ENCODE data around the gene BRD9.
"Not testable (repeated sequence)": the region's sequence is repeated elsewhere in the genome, so short reads cannot be mapped to it uniquely, and the experiment has no call there.

DNA sequence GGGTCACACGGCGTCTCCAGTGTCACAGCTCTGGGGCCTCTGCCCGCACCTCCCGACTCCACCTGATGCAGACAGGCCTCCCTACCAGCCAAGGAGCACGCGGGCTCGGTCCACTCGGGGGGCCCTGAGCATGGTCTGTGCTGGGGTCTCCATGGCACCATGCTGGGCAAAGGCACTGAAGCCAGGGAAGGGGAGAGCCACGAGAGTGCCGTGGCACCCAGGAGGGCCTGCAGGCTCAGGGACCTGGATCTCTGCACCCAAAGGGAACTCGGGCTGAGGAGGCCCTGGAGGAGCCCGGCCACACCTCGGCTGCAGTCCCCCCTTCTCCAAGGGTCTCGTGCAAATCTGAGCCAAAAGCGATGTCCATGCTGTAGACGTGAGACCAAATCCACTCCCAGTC lies 48.2 kb downstream of the BRD9 start:
- not testable (repeated sequence) for TF ChIP-seq CTCF (conservative IDR thresholded peaks at IDR 0.05; ENCODE audit: low read depth, low read length); RAD21 (IDR thresholded peaks at IDR 0.05; ENCODE audit: low read length); POLR2A (IDR thresholded peaks at IDR 0.05; ENCODE audit: low read depth, low read length); CEBPB (IDR thresholded peaks at IDR 0.05; ENCODE audit: low read depth, low read length); CHD1 (IDR thresholded peaks at IDR 0.05; ENCODE audit: low read depth, low read length); FOS (IDR thresholded peaks at IDR 0.05; ENCODE audit: low read depth, low read length); SMC3 (IDR thresholded peaks at IDR 0.05; ENCODE audit: low read depth, low read length); RCOR1 (IDR thresholded peaks at IDR 0.05; ENCODE audit: insufficient replicate concordance, low read length)
- TF ChIP-seq, protein P1, sequence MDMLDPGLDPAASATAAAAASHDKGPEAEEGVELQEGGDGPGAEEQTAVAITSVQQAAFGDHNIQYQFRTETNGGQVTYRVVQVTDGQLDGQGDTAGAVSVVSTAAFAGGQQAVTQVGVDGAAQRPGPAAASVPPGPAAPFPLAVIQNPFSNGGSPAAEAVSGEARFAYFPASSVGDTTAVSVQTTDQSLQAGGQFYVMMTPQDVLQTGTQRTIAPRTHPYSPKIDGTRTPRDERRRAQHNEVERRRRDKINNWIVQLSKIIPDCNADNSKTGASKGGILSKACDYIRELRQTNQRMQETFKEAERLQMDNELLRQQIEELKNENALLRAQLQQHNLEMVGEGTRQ (IDR thresholded peaks at IDR 0.05; ENCODE audit: low read depth, low read length), result not testable (repeated sequence)
- TF ChIP-seq, protein P2, sequence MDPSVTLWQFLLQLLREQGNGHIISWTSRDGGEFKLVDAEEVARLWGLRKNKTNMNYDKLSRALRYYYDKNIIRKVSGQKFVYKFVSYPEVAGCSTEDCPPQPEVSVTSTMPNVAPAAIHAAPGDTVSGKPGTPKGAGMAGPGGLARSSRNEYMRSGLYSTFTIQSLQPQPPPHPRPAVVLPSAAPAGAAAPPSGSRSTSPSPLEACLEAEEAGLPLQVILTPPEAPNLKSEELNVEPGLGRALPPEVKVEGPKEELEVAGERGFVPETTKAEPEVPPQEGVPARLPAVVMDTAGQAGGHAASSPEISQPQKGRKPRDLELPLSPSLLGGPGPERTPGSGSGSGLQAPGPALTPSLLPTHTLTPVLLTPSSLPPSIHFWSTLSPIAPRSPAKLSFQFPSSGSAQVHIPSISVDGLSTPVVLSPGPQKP (IDR thresholded peaks at IDR 0.05; ENCODE audit: borderline replicate concordance, low read depth, low read length), result not testable (repeated sequence)

Measured in IMR-90 (cell line).